ENCODE results near the gene TOP3A. TPM values are rescaled to one million over a fixed set of nuclear protein-coding genes. Genes with fewer than 3 reads are reported as not detected.
"Not testable (repeated sequence)": the region's sequence is repeated elsewhere in the genome, so short reads cannot be mapped to it uniquely, and the experiment has no call there.

Gene TOP3A
- total RNA-seq, 1 donor from 2014 or later, result 49.2 TPM

GRCh38 chr17:18344021-18344420 is 29.2 kb upstream of the TOP3A start:
- Mint-ChIP-seq H3K4me3 (no peak overlapping the region), H3K27ac (no peak overlapping the region), H3K4me1 (no peaks in the 10 kb centered on the region), H3K9me3 (peaks cover 5% of the 10 kb centered on the region), H3K27me3 (ENCODE audit: insufficient read depth, low read depth) (no peaks in the 10 kb centered on the region), H3K36me3 (peaks cover 39% of the 10 kb centered on the region)
- no peak overlapping the region for H3K9ac ChIP-seq
- H3K9me3 ChIP-seq (ENCODE audit: low read depth), result no peaks in the 10 kb centered on the region
- H3K27me3 ChIP-seq, result no peaks in the 10 kb centered on the region
- no peak overlapping the region for H2AFZ ChIP-seq (replicated peaks)
- no peak overlapping the region for H3K4me2 ChIP-seq
- no peaks in the 10 kb centered on the region for H3F3A ChIP-seq (ENCODE audit: low read depth)
- TF ChIP-seq EZH2 (IDR thresholded peaks at IDR 0.05) (no peak), EZH2phosphoT487 (IDR thresholded peaks at IDR 0.05) (no peak)
- TF ChIP-seq, protein P1, sequence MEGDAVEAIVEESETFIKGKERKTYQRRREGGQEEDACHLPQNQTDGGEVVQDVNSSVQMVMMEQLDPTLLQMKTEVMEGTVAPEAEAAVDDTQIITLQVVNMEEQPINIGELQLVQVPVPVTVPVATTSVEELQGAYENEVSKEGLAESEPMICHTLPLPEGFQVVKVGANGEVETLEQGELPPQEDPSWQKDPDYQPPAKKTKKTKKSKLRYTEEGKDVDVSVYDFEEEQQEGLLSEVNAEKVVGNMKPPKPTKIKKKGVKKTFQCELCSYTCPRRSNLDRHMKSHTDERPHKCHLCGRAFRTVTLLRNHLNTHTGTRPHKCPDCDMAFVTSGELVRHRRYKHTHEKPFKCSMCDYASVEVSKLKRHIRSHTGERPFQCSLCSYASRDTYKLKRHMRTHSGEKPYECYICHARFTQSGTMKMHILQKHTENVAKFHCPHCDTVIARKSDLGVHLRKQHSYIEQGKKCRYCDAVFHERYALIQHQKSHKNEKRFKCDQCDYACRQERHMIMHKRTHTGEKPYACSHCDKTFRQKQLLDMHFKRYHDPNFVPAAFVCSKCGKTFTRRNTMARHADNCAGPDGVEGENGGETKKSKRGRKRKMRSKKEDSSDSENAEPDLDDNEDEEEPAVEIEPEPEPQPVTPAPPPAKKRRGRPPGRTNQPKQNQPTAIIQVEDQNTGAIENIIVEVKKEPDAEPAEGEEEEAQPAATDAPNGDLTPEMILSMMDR (IDR thresholded peaks at IDR 0.05), result no peak
- no peak overlapping the region for H3K27ac ChIP-seq
- H3K4me1 ChIP-seq, result no peaks in the 10 kb centered on the region
- H4K20me1 ChIP-seq (ENCODE audit: low read depth), result no peaks in the 10 kb centered on the region
- H3K79me2 ChIP-seq (ENCODE audit: low read depth), result no peaks in the 10 kb centered on the region
- DNase-seq (ENCODE audit: low spot score), result no peak
- H3K36me3 ChIP-seq, result no peaks in the 10 kb centered on the region
- H3K4me3 ChIP-seq, result no peak overlapping the region

DNA sequence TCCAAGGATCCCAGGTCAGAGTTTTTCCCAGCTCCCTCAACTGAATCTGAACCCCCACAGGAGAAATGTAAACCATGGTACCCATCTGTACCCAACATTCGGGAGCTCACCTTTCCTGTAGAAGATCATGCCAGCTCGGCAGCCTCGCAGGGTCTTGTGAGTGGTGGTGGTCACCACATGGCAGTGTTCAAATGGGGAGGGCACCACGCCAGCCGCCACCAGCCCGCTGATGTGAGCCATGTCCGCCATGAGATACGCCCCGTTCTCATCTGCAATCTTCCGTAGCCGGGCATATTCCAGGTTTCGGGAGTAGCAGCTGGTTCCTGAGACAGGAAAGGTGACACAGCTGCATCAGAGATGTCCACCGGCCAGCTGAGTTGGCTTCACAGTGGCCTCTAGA is 25.1 kb upstream of the TOP3A start:
- no peaks in the 10 kb centered on the region for H3K27me3 Mint-ChIP-seq (ENCODE audit: insufficient read depth, low read depth)

GRCh38 chr17:18338158-18338557 is 23.4 kb upstream of the TOP3A start:
- H3K4me1 Mint-ChIP-seq; H3K27ac Mint-ChIP-seq; H3K27me3 ChIP-seq; H3K4me3 Mint-ChIP-seq; H3K4me2 ChIP-seq; H3F3A ChIP-seq (ENCODE audit: low read depth); H3K9me3 Mint-ChIP-seq; H2AFZ ChIP-seq (replicated peaks); H4K20me1 ChIP-seq (ENCODE audit: low read depth); H3K27me3 Mint-ChIP-seq (ENCODE audit: insufficient read depth, low read depth); H3K79me2 ChIP-seq (ENCODE audit: low read depth); H3K9ac ChIP-seq; H3K36me3 ChIP-seq; DNase-seq (ENCODE audit: low spot score); H3K4me3 ChIP-seq; H3K9me3 ChIP-seq (ENCODE audit: low read depth); H3K27ac ChIP-seq; H3K4me1 ChIP-seq: not testable (repeated sequence)
- peaks cover 49% of the 10 kb centered on the region for H3K36me3 Mint-ChIP-seq

More for the DNA sequence above, 25.1 kb upstream of the TOP3A start:
- TF ChIP-seq, protein P1 (IDR thresholded peaks at IDR 0.05), result no peak
- no peak for TF ChIP-seq EZH2phosphoT487 (IDR thresholded peaks at IDR 0.05)
- no peak for TF ChIP-seq EZH2 (IDR thresholded peaks at IDR 0.05)
- Histone ChIP-seq H3K36me3 (no peaks in the 10 kb centered on the region), H3K9ac (no peak overlapping the region), H3K4me2 (no peak overlapping the region), H3K27me3 (no peaks in the 10 kb centered on the region), H2AFZ (replicated peaks) (no peak overlapping the region), H4K20me1 (ENCODE audit: low read depth) (no peaks in the 10 kb centered on the region), H3K9me3 (ENCODE audit: low read depth) (no peaks in the 10 kb centered on the region), H3F3A (ENCODE audit: low read depth) (no peaks in the 10 kb centered on the region), H3K4me3 (no peak overlapping the region), H3K4me1 (no peaks in the 10 kb centered on the region), H3K79me2 (ENCODE audit: low read depth) (no peaks in the 10 kb centered on the region), H3K27ac (no peak overlapping the region)
- no peaks in the 10 kb centered on the region for H3K4me1 Mint-ChIP-seq
- peaks cover 47% of the 10 kb centered on the region for H3K36me3 Mint-ChIP-seq
- DNase-seq (ENCODE audit: low spot score), result no peak
- no peak overlapping the region for H3K27ac Mint-ChIP-seq
- H3K9me3 Mint-ChIP-seq, result peaks cover 6% of the 10 kb centered on the region
- no peak overlapping the region for H3K4me3 Mint-ChIP-seq

DNA sequence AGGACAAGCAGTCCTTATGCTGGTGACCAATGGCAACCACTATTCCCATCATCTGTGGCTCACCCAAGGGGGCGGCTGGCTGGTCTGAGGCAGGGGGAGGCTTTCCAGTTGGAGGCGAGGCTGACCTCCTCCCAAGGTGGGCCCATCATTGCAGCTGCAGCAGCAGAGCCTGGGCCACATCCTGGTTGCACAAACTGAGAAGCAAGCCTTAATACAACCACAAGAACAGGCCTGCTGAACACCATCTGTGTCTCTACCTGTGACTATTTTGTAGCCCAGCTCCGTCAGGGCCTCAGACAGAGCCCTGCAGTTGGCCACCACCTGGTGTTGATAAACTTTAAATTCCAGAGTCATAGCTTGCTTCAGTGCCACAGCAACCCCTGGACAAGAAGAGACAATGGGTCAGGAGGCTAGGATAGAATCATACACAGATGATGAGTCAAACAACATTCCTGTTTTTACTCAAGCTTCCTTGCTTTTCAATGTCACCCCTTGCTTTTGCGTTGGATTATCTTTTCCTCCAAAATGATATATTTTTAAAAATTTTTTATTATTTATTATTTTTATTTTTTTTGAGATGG is 18.2 kb upstream of the TOP3A start:
- no peak for DNase-seq (ENCODE audit: low spot score)
- H3K4me1 ChIP-seq, result no peaks in the 10 kb centered on the region
- H3K36me3 ChIP-seq, result no peaks in the 10 kb centered on the region
- H3F3A ChIP-seq (ENCODE audit: low read depth), result no peaks in the 10 kb centered on the region
- no peak overlapping the region for H3K27ac ChIP-seq
- peaks cover 29% of the 10 kb centered on the region for H3K36me3 Mint-ChIP-seq
- no peak overlapping the region for H3K4me3 ChIP-seq
- no peak overlapping the region for H2AFZ ChIP-seq (replicated peaks)
- H3K79me2 ChIP-seq (ENCODE audit: low read depth), result no peaks in the 10 kb centered on the region
- H3K27ac Mint-ChIP-seq, result no peak overlapping the region
- H3K9me3 Mint-ChIP-seq, result no peaks in the 10 kb centered on the region
- no peaks in the 10 kb centered on the region for H3K4me1 Mint-ChIP-seq
- no peak overlapping the region for H3K4me3 Mint-ChIP-seq
- no peaks in the 10 kb centered on the region for H4K20me1 ChIP-seq (ENCODE audit: low read depth)
- no peaks in the 10 kb centered on the region for H3K27me3 ChIP-seq
- H3K4me2 ChIP-seq, result no peak overlapping the region
- H3K9ac ChIP-seq, result no peak overlapping the region
- no peaks in the 10 kb centered on the region for H3K27me3 Mint-ChIP-seq (ENCODE audit: insufficient read depth, low read depth)
- H3K9me3 ChIP-seq (ENCODE audit: low read depth), result no peaks in the 10 kb centered on the region
- TF ChIP-seq EZH2 (IDR thresholded peaks at IDR 0.05), result no peak
- TF ChIP-seq, protein P1 (IDR thresholded peaks at IDR 0.05), result no peak
- TF ChIP-seq EZH2phosphoT487 (IDR thresholded peaks at IDR 0.05), result no peak
